SHP77 treated with DMSO at 0.1 percent for 48 hours (cell line): ENCODE results near the gene PPP1R18.

Source experiments
- DNase-seq: peaks from one replicate; lab custom pipeline; 2025; lab: John Stamatoyannopoulos, UW

PPP1R18 gene

GRCh38 chr6:30689022-30689865, 2.8 kb upstream of the PPP1R18 start:
- DNase-seq = no peak

GRCh38 chr6:30688569-30688968, 2.1 kb upstream of the PPP1R18 start:
- no peak for DNase-seq

- no peak for DNase-seq
Observed at GRCh38 chr6:30687659-30688431, 1.4 kb upstream of the PPP1R18 start.

- peak; percentile 34 for DNase-seq
Observed at GRCh38 chr6:30686908-30687658, 638 bp upstream of the PPP1R18 start.

GRCh38 chr6:30685157-30686008, 1.1 kb downstream of the PPP1R18 start:
- no peak for DNase-seq

GRCh38 chr6:30684386-30685156, 1.9 kb downstream of the PPP1R18 start:
- DNase-seq = no peak

DNA sequence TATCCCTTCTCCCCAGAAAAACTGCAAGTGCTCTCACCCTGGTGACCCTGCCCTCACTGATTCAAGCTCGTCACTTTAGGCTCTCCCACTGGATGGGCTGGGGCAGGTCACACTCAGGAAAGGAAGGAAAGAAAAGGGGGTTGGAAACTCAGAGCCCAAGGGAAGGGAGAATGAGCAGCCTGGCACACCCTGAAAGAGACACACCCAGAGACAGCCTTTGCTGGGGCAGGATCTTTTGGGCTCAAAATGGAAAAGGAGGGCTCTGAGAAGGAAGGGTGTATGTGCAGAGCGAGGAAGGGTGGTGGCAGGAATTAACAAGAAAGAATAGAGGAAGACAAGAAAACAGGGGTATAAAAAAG, 2.5 kb downstream of the PPP1R18 start:
- no peak for DNase-seq

- DNase-seq = no peak
Observed at GRCh38 chr6:30683183-30683979, 3.1 kb downstream of the PPP1R18 start.

DNA sequence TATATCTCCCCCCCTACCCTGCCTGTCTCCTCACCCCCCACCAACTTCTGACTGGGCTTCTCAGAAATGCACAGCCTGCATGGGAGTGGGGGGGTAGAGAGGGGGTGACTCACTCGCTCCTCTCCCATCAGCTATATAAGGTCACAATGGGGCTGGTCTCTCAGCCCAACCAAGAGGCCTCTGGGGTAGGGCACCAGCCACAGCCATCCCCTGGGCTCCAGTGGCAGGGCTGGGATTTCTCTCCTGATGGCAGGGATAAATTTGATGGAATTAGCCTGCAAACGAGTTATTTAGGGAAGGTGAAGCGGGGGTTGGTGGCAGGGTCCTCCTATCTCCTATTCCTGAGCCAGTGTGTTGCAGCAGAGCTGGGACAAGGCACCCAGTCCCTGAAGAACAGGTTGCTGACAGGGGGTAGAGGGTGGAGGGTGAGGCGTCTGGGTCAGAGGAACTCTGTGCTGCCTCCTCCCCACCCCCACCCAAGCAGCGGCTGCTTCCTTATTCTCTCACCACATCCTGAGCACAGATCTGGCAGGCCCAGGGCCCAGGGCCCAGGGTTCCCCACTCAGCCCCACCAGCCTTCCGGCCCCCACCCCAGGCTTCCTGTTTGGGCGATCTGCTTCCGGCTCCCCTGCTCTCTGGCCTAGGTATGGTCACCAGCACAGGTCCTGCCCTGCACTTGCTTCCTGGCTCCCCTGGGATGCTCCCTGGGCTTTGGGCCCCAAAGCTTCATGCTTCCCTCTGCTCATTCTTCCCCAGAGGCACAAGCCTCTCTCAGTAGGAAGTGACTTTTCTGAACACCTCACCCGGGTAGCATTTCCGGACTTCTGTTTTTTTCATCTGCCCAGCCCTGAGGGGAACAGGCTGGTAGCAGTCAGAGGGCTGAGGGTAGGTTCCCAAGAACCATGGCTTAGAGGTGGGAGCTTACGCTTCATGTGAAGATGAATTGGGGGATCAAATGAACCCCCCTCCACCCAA, 4.0 kb downstream of the PPP1R18 start:
- DNase-seq = no peak

- no peak for DNase-seq
Observed at GRCh38 chr6:30681766-30682142, 4.7 kb downstream of the PPP1R18 start.

DNA sequence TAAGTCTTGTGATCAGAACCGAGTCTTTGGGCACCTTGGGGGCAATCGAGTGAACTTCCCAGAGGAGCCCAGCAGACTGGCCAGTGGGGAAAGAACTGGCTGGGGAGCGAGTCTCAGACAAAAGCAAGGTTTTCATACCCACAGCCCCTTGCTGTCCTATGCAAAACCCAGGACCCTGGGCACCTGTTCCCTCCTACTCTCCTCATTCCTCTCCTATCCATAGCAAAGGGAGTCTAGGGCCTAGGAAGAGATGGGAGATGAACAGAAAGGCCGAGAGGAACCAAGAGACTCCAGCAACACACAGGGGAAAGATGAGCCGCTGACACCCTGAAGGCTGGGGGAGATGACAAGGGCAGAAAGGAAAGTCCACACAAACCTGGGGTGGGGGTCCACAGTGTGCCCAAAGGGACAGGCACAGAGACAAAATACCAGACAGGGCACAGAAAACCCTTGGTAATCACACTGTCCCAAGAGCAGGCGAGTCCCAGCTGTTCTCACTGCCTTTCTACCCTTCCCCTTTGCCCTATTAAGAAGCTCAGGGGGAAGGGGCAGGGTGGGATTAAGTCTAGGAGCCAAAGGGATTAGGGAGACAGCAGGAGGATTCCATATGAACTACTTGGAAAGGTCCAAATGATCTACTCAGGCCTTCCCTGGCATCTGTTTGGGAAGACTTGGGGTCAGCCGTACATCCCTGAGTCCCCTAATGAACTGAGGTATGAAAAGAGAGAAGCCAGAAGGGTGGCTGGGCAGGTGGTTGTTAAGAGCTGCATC, 6.5 kb downstream of the PPP1R18 start:
- DNase-seq = no peak

DNA sequence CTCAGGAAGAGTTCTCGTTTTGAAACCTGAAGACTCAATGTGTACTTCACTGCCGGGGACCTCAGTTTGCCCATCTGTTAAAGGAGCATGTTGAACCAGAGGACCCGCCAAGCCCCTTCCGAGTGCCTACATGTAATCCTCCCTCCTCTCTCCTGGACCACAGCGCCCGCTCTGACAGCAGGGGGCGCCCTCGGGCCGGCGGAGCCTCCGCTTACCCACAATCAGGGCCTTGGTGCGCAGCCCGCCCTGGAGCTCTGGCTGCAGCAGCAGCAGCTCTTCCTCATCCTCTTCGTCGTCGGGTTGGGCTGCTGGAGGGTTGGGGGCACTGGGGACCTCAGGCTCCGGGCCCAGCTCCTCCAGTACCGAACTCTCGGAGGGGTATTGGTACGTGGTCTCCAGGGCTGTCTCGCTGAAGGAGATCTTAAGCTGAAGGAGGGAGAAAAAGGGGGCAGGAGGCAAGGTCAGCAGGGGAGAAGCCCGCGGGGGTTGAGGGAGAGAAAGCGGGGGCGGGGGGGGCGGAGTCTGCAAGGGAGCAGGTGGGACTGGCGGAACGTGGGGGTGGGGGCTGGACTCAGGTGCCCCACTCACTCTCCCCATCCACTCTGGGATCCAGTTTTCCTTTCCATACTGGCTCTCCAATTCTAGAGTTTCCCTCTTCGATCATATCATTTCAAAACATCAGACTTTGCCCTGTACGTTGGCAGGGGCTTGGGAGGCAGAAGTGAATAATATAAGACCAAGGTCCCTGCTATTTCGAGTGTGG, 7.3 kb downstream of the PPP1R18 start:
- peak; percentile 44 for DNase-seq

DNA sequence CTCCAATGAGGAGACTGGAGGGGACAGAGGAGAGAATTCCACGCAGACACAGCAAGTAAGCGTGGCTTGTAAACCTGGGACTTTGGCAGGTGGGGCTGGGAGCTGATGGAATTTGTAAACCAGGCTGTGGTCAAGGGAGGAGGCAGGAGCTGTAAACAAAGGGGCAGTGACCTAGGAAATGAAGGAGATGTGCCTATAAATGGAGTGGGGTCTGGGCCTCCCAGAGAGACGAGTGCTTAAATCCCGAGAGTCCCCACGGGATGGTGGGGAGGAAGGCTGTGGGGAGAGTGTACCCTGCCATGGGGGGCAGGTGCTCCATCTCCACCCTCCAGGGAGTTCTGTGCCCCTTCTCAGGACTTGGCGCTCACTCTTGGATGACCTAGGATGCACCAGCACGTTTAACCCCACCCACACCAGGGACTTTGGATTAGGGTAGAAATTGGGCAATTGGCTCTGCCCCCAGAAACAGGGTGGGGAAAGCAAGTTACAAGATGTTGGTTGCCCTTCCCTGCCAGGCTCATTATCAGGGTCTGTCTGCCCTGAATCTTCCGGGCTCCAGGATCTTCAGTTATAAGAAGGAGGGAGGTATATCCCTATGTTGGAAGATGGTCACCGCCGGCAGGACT, 9.7 kb downstream of the PPP1R18 start:
- no peak for DNase-seq

GRCh38 chr6:30672445-30673253, 13.8 kb downstream of the PPP1R18 start, which contains the start of gene DHX16:
DHX16 (minus strand) TSS chr6:30673006; CDS start chr6:30672841, 165 bp downstream.
- DNase-seq = peak; percentile 95

GRCh38 chr6:30670760-30671527, 15.5 kb downstream of the PPP1R18 start:
- DNase-seq = no peak
